SHP77 (cell line): ENCODE data around the gene DLGAP4.
A peak's percentile ranks its signal among the peaks of the same experiment; 100 is the strongest.
"Not testable (repeated sequence)": the region's sequence is repeated elsewhere in the genome, so short reads cannot be mapped to it uniquely, and the experiment has no call there.

Experiments used
- DNase-seq, 2 experiments: peaks; one replicate each; lab custom pipeline; 2025; lab: John Stamatoyannopoulos, UW

DLGAP4 gene

GRCh38 chr20:36541227-36541767, 235.2 kb downstream of the DLGAP4 start, which contains the start of gene MYL9:
TSS of gene MYL9 (plus strand) at chr20:36541519. CDS start at chr20:36544885, 3,366 bp downstream.
- no peak for DNase-seq

DNA sequence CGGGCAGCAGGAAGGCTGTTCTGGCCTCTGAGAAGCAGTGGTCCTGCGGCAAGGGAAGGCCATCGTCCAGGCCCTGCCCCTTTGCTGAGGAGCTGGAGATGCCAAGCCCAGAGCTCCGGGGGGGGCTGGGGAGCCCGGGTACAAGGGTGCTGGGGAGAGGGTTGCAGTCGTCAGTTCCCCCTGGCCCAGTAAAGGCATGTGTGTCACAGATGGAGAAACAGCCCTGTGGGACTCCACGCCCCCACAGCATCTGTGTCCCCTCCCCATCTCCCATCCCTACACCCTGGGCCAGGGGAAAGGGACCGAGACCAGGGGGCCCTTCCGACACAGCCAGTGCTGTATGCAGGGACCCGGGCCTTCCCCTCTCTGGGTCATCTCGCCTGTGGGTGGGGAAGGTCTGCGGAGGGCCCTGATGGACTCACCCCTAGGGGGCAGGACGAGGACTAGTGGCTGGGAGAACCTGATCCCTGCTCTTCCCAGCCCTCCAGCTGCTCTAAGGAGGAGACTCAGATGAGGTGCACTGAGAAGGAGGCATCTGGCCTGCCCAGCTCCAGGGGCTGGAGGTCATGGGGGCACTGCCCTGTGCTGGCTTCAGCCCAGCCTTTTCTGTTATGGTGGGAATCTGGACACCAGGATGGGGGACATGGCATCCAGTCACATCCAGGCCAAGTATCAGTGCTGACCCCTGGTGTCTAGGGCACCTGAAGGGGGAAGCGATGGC, 235.8 kb downstream of the DLGAP4 start:
- DNase-seq = peak in 1 of 2 experiments; percentile 13

GRCh38 chr20:36542516-36543183, 236.5 kb downstream of the DLGAP4 start:
- no peak for DNase-seq

DNA sequence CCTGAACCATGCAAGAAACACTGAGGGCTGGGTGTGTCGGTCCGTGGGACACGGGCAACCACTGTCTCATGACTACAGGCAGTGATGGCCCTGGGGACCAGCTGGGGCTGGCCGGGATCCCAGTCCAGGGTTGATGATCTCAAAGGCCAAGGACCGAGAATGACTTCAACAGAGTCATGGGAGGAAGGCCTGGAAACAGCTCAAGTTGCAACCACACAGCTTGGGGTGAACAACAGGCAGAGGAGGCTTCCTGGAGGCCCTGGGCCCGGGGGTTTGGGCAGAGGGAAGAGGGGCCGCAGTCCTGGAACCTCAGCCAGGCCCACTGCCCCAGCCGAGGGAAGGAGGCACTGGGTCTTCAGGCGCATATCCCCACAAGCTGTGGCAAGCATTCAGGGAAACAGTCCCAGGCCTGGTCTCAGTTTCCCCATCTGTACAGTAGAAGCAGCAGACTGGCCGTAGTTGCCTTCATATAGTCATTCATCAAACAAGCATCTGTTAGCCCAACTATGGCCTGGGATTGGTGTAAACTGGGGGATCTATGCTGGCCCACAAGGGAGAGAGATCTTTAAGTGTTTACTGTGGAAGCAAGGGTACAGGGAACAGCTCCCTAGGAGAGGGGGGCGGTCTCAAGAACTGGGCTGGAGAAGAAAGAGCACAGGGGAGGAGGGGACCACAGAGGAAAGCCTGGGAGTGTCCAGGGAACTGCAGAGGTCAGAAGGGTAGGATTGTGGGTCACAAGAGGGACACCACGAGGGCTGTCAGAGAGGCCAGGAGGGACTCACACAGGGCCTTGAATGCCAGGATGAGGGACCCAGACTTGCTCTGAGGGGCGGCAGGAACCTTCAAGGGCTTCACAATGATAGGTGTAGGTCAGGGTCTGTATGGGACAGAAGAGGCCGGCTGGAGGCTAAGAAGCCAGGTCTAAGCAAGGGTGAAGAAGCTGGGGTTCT, 237.3 kb downstream of the DLGAP4 start:
- DNase-seq = no peak

DNA sequence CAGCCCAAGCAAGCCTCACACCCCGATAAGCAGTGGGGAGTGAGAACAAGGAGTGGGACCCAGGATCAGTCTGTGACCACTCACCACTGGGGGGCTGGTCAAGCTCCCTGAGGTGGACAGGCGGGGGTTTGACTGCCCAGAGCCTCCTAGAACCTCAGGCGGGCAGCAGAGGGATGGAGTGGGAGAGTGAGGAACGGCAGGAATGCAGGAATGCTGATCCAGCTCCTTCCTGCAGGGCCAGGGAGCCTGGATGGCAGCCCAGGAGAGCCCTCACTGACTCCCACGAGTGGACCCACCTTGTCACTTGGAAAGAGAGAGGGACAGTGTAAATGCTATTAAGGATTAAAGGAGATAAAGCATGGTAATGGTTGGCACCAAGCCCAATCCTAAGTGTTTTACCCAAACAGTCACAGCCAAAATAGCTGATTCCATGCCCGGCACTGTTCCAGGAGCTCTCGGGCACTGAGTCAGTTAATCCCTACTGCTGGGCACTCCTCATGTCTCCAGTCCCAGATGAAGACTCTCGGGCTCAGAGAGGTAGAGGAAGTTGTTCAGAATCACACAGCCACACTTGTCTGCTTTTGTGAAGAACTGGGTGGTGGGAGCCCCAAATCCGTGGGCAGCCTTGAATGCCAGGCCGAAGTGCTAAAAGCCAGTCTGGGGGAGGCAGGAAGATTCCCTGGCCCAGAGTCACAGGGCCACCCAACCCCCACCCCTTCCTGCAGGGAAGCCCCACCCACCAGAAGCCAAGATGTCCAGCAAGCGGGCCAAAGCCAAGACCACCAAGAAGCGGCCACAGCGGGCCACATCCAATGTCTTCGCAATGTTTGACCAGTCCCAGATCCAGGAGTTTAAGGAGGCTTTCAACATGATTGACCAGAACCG, 238.2 kb downstream of the DLGAP4 start:
- DNase-seq = no peak

DNA sequence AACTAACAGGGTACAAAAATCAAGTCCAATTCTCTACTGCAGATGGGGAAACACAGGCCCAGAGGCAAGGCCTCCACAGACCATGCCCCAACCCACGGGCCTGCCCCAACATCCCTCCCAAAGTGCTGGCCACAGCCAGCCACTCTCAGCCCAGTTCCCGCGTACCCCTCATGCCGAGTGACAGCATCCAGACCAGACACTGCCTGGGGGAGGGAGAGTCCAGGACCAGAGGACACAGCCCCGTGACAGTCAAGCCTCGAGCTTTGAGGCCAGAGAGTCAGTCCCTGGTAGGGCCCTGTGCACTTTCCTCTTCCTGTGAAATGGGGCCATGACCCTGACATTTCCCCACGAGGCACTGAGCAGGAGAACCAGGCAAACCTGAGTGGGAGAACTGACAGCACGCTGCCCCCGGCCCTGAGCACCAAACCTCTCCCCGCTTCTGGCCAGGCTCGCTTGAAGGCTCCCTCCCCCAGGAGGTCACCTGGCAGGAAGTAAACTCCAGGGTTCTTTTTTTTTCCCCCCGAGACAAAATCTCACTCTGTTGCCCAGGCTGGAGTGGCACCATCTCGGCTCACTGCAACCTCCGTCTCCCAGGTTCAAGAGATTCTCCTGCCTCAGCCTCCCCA, 240.1 kb downstream of the DLGAP4 start:
- no peak for DNase-seq

DNA sequence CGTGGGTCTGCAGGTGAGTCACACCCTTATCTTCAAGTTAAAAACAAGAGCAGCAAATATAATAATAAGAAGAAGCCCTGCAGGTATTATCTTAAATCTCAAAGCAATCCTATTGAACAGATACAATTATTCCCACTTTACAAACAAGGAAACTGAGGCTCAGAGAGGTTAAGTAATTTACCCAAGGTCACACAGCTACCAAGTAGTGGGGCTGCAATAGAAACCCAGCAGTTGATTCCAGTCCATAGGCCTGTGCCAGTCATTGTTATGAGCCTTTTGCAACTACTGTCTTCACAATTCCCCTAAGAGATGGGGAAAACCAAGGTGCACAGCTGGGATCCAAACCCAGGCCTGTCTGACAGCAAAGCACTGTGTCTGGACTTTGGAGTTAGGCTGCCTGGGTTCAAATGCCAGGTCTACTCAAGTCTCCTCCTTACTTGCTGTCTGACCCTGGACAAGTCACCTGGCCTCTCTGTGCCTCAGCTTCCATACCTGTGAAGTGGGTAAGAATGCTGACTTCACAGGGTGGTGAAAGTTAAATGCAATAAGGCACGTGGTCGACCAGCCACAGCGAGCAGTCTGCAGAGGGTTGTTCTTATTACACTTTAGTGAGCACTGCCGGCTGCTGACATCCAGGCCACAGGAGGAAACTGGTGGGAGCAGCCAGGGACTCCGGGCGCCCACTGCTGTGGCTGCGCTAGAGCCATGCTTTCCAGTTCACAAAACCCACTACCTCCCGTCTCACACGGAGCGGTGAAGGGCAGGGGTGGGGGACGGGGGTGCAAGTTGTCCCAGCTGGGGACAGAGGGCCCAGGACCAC, 241.3 kb downstream of the DLGAP4 start:
- no peak for DNase-seq

- DNase-seq = peak; percentile 22 to 27
Measured at GRCh38 chr20:36548006-36548315, 241.8 kb downstream of the DLGAP4 start.

DNA sequence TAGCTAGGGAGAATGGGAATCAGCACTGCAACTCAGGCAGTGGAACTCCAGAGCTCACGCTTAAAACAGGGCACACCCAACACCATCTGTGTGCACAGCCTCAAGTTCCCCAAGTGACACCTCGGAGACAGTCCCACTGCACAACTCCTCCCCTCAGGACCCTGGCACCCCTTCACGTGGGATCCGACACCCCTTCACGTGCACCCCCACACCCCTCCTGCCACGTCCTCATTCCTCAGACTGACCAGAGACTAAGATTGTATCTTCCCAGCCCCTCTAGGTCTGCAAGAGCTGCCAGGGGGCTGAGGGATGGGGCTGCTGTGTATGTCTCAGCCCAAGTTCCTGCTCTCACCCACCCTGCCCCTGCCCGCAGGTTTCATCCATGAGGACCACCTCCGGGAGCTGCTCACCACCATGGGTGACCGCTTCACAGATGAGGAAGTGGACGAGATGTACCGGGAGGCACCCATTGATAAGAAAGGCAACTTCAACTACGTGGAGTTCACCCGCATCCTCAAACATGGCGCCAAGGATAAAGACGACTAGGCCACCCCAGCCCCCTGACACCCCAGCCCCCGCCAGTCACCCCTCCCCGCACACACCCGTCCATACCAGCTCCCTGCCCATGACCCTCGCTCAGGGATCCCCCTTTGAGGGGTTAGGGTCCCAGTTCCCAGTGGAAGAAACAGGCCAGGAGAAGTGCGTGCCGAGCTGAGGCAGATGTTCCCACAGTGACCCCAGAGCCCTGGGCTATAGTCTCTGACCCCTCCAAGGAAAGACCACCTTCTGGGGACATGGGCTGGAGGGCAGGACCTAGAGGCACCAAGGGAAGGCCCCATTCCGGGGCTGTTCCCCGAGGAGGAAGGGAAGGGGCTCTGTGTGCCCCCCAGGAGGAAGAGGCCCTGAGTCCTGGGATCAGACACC, 242.8 kb downstream of the DLGAP4 start:
- no peak for DNase-seq

- DNase-seq = no peak
Measured at GRCh38 chr20:36549628-36549941, 243.4 kb downstream of the DLGAP4 start.

DNA sequence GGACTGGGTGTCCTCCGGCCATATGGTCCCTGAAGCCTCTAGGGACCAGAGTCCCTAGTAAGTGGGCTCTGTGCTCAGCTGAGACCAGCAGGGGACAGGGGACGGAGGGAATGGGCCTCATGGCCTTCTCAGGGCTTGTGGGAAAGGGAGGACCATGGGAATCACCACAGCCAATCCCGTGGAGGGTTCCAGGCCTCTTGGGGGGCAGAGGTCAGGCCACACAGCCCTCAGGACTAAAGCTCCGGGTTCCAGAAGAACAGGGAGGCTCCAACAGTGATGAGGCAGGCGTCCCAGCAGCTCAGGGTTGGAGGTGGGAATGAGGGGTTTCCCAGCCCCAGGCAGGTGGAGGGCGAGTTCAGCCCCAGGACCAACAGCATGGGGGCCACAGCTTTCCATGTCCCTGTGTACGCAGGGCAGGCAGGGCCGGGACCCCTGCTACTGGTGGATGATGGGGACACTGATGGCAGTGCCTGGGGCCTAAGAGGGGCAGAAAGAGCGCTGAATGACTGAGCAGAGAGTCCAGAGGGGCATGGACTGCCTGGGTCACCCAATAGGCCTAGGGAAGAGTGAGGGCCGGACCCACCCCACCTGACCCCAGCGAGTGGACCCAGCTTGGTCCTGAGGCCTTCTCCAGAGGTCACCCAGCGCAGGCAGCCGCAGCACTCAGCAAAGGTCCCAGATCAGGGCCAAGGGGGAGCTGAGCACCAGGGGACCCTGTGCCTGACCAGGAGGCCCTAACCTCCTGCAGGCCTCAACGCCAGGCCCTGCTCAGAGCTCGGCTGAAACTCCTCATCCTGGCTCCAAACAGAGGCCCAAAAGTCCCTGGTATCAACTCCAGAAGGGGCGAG, 244.0 kb downstream of the DLGAP4 start:
- no peak for DNase-seq

GRCh38 chr20:36550790-36551299, 244.7 kb downstream of the DLGAP4 start:
- no peak for DNase-seq

DNA sequence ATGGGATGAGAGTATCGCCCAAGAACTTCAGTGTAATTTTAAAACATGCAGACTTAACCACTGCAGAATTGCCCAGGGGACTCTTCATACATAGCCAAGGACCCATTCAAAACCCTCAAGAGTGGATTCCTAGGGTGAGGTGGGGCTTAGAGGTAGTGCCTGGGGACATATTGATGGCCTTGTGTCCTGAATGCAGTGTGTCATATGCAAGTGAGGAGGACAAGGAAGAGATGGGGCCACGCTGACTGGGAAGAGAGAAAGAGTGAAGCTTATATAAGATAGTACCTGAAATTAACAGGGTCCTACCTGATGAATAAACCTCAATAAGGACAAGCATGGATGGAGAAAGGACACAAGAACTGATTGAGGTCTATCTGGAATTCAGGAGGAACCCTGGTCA, 249.1 kb downstream of the DLGAP4 start:
- DNase-seq = no peak

- no peak for DNase-seq
Measured at GRCh38 chr20:36562724-36563123, 256.6 kb downstream of the DLGAP4 start.

DNA sequence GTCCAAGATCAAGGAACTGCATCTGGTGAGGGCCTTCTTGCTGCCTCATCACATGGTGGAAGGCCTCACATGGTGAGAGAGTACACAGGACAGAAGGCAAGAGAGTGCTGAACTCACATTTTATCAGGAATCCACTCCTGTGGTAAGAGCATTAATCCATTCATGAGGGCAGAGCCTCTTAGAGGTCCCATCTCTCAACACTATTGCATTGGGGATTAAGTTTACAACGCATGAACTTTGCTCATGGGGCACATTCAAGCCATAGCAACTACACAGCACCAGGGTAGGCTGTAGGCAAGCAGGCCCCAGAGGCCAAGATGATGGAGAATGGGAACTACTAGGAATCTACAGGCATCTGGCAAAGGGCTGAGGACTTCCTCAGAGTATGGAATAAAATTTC, 257.2 kb downstream of the DLGAP4 start:
- no peak for DNase-seq

DNA sequence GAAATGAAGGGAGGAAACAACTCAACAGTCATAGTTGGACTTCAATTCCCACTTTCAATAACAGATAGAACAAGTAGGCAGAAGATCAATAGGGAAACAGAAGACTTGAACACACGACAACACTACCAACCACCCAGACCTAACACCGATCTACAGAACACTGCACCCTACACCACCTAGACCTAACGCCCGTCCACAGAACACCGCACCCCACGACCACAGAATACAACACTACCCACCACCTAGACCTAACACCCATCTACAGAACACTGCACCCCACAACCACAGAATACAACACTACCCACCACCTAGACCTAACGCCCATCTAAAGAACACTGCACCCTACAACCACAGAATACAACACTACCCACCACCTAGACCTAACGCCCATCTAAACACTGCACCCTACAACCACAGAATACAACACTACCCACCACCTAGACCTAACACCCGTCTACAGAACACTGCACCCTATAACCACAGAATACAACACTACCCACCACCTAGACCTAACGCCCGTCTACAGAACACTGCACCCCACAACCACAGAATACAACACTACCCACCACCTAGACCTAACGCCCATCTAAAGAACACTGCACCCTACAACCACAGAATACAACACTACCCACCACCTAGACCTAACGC, 258.1 kb downstream of the DLGAP4 start:
- DNase-seq = not testable (repeated sequence)

DNA sequence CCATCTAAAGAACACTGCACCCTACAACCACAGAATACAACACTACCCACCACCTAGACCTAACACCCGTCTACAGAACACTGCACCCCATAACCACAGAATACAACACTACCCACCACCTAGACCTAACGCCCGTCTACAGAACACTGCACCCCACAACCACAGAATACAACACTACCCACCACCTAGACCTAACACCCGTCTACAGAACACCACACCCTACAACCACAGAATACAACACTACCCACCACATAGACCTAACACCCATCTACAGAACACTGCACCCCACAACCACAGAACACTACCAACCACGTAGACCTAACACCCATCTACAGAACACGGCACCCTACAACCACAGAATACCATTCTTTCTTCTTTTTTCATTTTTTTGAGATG, 258.6 kb downstream of the DLGAP4 start:
- DNase-seq = not testable (repeated sequence)
